Colon (tissue), 2 donors: ENCODE data around the gene OCA2.
"Not testable (repeated sequence)": the region's sequence is repeated elsewhere in the genome, so short reads cannot be mapped to it uniquely, and the experiment has no call there.

Source experiments
- FAIRE-seq: peaks from 2 replicates; lab custom pipeline; 2012; peaks lifted over from hg19 to GRCh38; lab: Jason Lieb, UNC
- donor health status: control.
- donor health status: control.

Gene OCA2

DNA sequence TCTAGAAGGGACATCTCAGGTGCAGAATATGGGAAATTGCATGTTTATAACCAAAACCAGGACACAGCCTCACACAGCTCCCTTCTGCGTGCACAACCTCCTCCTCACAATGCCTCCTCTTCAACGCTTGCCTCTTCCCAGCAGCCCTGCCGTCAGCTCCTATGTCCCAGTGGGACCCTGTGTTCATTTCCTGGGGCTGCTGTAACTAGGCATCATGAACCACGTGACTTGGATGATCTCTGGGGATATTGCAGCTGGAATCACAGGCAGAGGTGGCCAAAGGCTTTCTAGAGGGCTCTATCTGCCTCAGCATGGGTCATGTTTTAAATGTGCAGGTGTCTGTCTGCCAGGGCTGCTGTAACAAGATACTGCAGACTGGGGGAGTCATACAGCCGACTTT lies 375.3 kb downstream of the OCA2 start:
- no peak for FAIRE-seq

DNA sequence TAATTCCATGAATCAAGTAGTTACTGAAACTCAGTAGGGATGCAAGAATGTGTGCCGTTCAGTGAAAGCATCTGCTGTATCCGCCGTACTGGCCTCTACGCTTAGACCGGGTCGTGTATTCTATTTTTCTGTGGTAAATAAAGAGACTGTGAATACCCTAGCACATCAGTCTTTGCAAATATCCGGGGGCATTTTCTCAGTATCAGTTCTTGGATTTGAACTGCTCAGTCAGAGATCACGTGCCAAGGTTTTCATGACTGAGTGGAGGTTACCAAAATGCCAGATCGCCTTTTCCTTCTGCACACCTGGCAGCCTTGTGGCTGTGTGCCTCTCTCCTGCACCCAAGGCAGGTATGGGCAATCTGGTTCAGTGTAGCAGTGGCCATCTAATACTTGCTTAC lies 377.0 kb downstream of the OCA2 start:
- FAIRE-seq = no peak

DNA sequence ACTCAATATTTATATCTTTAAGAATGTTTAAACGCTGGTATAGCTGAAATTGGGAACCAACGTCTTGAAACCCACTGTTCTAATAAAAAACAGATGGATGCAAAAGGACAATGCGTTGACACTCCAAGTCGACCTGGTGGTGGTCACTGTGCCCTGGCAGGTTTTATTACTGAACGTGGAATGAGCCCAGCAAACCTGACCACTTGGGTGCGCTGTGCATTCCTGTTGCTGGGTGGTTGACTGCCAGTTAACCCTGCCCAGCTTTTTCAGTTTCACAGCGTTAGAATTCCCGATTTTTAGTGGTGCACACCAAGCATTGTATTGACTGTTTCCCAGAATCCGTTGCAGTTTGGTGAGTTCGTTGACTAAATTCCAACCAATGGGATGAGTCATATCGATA lies 384.4 kb downstream of the OCA2 start:
- no peak for FAIRE-seq

DNA sequence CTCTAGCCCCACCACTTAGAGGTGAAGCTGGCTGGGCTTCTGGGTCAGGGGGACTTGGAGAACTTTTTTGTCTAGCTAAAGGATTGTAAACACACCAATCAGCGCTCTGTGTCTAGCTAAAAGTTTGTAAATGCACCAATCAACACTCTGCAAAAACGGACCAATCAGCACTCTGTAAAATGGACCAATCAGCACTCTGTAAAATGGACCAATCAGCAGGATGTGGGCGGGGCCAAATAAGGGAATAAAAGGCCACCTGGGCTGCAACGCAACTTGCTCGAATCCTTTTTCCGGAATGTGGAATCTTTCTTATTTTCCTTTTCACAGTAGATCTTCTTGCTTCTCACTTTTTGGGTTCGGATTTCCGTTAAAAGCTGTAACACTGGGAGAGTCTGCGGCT lies 385.3 kb downstream of the OCA2 start:
- not testable (repeated sequence) for FAIRE-seq

DNA sequence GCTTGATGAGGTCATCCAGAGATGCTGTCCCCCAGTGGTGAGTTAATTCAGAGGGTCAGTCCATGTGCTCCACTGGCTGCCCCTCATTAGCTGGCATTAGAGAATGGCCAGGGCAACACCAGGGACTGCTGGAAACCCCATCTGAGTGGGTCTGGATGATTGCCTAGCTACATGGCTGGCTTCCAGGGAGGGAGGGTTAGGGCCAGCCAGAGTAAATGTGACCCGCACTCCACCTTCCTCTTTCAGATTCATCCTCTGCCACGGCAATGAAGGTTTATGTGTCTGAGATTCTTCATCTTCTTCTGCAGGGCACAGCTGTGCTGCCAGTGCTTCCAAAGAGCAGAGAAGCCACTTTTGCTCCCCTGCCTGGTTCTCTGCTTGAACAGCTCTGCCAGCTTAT lies 391.9 kb downstream of the OCA2 start:
- no peak for FAIRE-seq

DNA sequence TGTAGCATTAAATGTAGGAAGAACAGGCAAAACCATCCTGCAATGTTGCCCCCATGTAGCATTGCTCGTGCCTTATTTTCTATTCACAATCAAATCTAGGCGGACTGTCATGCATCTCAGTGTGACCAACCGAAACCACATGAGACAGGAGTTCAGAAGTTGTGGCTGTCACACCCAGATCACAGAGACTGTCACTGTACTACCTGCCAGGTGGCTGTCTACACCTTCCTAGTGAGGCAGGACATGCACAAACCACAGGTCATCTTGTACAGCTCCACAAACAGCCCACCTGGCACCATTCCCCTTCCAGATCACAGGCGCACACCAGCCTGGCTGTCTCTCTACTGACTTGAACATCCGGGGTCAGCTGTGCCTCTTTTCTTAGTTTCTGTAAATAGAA lies 392.8 kb downstream of the OCA2 start:
- no peak for FAIRE-seq

DNA sequence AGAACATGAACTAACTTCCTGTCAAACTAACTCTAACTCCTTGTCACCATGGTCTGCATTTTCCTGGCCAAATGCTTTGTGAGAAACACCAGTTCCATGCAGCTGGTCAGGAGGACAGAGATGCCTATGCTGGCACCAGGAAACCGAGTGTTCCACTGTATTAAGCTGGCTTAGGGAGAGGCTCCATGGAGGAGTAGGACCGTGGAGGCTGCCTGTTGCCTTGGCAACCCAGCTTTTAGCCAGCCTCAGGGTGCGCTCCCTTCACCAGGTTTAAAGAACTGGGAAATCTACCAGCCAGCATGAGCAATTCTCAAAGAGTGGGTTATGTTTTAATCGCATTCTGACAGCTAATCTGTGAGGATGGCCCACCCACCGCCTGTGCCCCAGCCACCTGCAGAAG lies 394.1 kb downstream of the OCA2 start:
- FAIRE-seq = no peak
